ENCODE results near the gene PSMD5.

The PSMD5 gene

GRCh38 chr9:120875195-120875565 lies 32.5 kb upstream of the PSMD5 start:
- DNase-seq (ENCODE audit: low read depth) = no peak

- DNase-seq (ENCODE audit: low read depth) = no peak
These were observed 31.8 kb upstream of the PSMD5 start for GRCh38 chr9:120874226-120875194.

DNA sequence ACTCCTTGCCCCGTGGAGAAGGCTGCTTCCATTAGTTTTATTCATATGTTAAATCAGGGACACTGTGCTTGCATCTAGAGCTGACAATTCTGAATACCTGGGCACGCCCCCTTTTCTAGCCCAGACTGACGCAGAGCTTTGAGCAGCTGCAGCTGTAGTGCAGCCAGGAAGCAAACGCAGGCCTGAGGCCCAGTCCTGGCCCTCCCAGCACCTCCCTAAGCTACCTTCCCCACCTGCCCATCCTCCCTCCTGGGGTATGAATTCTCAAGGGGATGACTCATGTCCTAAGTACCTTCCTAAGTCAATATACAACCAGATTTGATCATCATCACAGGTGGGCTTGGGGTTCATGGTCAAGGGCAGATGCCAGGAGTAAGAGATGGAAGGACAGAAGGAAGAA lies 30.8 kb upstream of the PSMD5 start:
- DNase-seq (ENCODE audit: low read depth) = no peak

DNA sequence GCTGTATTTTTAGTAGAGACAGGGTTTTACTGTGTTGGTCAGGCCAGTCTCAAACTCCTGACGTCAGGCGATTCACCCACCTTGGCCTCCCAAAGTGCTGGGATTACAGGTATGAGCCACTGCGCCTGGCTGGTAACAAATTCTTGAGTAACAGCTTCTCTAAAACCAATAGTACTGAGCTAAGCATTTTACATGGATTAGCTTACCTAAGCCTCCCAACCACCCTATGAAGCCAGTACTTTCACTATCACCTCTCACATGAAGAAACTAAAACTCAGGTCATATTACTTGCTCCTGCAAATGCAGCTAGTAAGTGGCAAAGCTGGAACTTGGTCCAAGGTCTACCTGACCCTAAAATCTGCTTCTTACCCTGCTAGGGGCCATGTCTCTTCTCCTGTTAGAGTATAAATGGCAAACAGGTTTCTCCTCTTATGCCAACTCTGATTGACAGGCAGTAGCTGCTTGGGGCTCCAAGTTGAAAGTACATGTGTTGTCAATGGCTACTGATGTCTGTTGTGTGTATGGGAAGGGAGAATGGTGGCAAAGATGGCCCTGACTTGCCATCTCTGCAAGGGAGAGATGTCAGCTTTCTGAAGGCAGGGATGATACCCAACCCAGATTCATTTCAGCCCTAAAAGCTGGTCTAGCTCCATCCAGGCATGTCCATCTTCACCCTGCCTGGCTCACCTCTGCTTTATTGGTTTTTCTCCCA lies 30.2 kb upstream of the PSMD5 start:
- DNase-seq (ENCODE audit: low read depth) = no peak

GRCh38 chr9:120870206-120870605 lies 27.5 kb upstream of the PSMD5 start:
- no peak for DNase-seq (ENCODE audit: low read depth)

GRCh38 chr9:120869726-120870125 lies 27.0 kb upstream of the PSMD5 start:
- DNase-seq (ENCODE audit: low read depth) = no peak

DNA sequence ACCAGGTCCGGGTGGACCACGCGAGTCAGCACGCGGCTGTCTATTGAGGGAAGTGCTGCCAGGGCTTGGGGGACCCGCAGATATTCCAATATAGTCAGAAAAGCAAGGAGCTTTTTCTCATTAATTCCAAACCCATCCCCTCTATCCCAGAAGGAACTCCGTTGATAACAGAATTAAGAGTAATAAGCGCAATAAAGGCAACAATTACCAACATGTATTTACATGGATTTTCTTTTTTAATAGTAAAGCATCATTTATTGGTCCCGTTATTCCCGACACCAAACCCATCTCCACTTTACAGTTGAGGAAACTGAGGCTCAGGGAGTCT lies 26.6 kb upstream of the PSMD5 start:
- no peak for DNase-seq (ENCODE audit: low read depth)

GRCh38 chr9:120868676-120869359 lies 26.1 kb upstream of the PSMD5 start:
- DNase-seq (ENCODE audit: low read depth) = peak; percentile 94

- no peak for DNase-seq (ENCODE audit: low read depth)
These were observed 25.6 kb upstream of the PSMD5 start for GRCh38 chr9:120868339-120868675.

DNA sequence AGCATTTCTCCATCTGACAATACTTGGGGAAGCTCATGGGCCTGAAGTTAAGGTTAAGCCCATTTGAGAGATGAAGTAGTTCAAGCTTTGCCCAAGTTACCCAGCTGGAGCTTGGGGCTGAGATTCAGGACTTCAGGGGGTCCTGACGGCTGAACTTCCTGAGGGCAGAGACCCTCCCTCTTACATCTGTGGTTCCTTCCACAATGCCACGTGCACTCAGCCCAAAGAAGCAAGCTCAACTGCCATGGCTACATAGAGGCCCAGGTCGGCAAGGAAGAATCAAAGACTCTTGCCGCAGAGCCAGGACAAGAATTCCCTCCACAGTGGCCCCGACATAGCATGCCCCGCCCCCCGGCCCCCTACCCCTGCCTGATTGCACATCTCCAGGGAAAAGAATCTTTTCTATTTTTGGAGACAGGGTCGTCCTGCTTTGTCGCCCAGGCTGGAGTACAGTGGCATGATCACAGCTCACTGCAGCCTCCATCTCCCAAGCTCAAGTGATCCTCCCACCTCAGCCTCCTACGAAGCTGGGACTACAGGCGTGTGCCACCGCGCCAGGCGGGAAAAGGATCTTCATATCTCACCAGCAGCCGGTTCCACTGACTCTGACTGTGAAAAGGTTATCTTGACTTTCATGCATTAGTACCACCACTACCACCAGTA lies 25.1 kb upstream of the PSMD5 start:
- no peak for DNase-seq (ENCODE audit: low read depth)

GRCh38 chr9:120866651-120867050 lies 23.9 kb upstream of the PSMD5 start:
- no peak for DNase-seq (ENCODE audit: low read depth)

DNA sequence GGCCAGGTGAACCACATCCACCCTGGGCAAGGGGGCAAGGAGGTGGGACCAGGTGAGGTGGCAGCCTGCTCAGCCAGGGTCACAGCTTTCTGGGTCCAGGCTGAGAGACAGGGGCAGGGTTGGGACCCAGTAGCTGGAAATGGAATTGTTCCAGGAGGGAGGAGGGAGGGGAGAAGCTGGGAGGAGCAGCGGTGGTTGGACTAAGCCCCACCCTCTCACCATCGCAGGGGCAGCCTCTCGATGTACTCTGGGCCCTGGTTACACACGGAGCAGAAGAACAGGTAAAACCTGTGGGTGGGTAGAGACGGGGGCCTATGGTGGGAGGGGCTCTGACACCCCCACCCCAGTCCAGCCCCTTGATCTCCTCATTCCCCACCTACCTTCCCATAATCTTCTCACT lies 23.1 kb upstream of the PSMD5 start:
- DNase-seq (ENCODE audit: low read depth) = no peak

GRCh38 chr9:120865176-120865575 lies 22.5 kb upstream of the PSMD5 start:
- DNase-seq (ENCODE audit: low read depth) = no peak

- DNase-seq (ENCODE audit: low read depth) = no peak
These were observed 22.0 kb upstream of the PSMD5 start for GRCh38 chr9:120864719-120865118.

- no peak for DNase-seq (ENCODE audit: low read depth)
These were observed 21.1 kb upstream of the PSMD5 start for GRCh38 chr9:120863833-120864232.

DNA sequence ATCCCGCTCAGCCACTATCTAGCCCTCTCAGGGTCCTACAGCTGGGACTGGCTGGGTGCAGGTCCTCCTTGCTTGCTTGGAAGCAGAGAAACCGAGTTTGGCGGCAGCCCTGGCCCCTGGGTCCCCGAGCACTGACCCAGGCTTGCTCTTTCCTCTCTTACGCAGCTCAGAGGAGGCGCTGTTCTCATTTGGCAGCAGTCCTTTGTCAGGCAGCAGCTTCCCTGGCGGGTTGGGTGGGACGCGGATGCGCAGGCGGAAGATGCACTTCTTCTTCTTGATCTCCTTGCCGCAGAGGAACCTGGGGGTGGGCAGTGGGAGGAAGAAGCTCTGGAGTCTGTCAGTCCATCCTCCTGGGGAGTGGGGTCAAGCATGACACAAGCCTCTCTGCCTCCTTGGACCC lies 19.7 kb upstream of the PSMD5 start:
- DNase-seq (ENCODE audit: low read depth) = no peak

- no peak for DNase-seq (ENCODE audit: low read depth)
These were observed 19.2 kb upstream of the PSMD5 start for GRCh38 chr9:120861935-120862334.

- DNase-seq (ENCODE audit: low read depth) = no peak
These were observed 17.4 kb upstream of the PSMD5 start for GRCh38 chr9:120860083-120860482.

DNA sequence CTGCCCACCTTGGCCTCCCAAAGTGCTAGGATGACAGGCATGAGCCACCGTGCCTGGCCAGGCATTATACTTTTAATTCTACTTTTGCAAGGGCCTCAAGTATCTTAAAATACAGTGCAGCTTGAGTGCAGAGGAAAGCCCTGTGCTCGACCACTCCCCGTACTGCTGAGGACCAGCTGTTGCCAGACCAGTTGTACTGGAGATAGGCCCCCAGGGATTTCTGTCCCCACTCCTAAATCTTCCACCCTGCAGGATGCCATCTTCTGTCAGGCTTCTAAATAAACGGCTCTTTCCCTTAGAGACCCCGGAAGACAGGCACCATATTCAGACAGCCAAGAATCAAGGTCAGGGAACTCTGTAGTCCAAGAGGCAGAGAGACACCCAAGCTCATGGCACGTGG lies 16.6 kb upstream of the PSMD5 start:
- DNase-seq (ENCODE audit: low read depth) = no peak

DNA sequence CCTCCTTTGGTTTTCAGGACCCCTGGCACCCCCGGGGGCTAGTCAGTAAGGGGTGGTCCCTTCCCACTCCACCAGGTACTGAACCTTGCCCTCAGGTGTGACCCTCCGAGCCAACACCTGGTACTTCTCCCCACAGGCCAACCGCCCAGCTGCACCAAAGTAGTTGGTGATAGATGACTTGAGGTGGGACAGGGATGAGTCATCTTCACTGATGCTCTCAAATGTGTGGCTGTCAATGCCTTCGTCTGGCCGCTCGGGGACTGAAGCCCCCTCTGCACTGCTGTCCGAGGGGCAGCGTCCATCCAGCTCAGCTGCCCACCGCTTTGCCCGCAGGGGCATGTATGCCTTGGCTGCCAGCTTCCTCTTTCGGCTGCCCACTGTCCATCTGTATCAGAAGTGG lies 15.2 kb upstream of the PSMD5 start:
- DNase-seq (ENCODE audit: low read depth) = no peak

DNA sequence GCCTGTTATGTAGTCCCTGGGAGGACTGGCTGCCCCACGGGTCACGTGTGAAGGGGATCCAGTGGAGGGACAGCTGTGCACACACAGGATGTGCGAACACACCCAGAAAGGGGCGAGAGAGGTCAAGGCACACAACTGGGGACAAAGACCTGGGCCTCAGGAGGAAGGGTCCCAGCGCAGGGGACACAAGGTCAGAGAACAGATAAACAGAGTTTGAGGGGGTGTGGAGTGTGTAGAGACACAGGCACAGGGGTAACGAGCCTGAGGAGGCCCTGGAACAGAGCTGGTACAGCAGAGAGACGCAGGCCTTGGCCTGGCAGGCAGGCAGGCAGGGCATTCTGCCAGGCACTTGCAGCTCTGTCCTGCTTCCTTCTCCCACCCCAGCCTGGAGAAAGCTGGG lies 14.8 kb upstream of the PSMD5 start:
- DNase-seq (ENCODE audit: low read depth) = no peak

DNA sequence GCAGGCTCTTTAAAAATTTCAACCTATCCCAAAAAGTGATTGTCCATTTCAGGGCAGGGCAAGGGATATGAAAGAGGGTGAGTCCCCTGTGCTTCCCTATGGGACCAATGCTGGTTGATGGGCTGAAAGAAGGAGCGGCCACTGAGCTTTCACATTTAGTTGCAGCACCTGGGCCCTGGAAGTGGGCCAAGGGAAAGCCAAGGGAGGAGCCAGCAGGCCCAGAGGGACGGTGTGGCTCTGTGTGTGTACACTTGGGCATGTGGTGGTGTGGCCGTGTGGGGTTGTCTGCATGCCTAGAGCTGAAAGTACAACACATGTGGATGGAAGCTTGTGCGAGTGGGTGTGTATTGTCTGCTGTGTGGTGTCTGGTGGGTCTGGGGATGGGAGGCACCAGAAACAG lies 14.0 kb upstream of the PSMD5 start:
- DNase-seq (ENCODE audit: low read depth) = no peak

All from stimulated activated CD8-positive, alpha-beta memory T cell treated with anti-CD3 and anti-CD28 coated beads, Interleukin-12 subunit alpha, Interleukin-12 subunit beta, amount 100 ng/mL, for 1 hour (primary cell).